Measurements from ENCODE around the gene USH2A. TPM values are rescaled to one million over a fixed set of nuclear protein-coding genes. Genes with fewer than 3 reads are reported as not detected.
A peak's percentile ranks its signal among the peaks of the same experiment; 100 is the strongest.

Gene USH2A
- total RNA-seq, 1 donor from 2014 or later: 0.05 TPM

GRCh38 chr1:215926670-215927069, 496.6 kb downstream of the USH2A start:
- no peak for DNase-seq (ENCODE audit: low read depth)

- peak; percentile 54 for DNase-seq (ENCODE audit: low read depth)
Measured at GRCh38 chr1:215923129-215923824, 500.0 kb downstream of the USH2A start.

- DNase-seq (ENCODE audit: low read depth): no peak
Measured at GRCh38 chr1:215911406-215911968, 511.8 kb downstream of the USH2A start.

- DNase-seq (ENCODE audit: low read depth): no peak
Measured at GRCh38 chr1:215905493-215906115, 517.6 kb downstream of the USH2A start.

- no peak for DNase-seq (ENCODE audit: low read depth)
Measured at GRCh38 chr1:215900684-215901083, 522.6 kb downstream of the USH2A start.

GRCh38 chr1:215899901-215900300, 523.3 kb downstream of the USH2A start:
- DNase-seq (ENCODE audit: low read depth): peak; percentile 30

GRCh38 chr1:215895893-215896292, 527.4 kb downstream of the USH2A start:
- DNase-seq (ENCODE audit: low read depth): no peak

GRCh38 chr1:215895276-215895675, 528.0 kb downstream of the USH2A start:
- DNase-seq (ENCODE audit: low read depth): no peak

- DNase-seq (ENCODE audit: low read depth): no peak
Measured at GRCh38 chr1:215894617-215895016, 528.6 kb downstream of the USH2A start.

- no peak for DNase-seq (ENCODE audit: low read depth)
Measured at GRCh38 chr1:215891266-215892057, 531.8 kb downstream of the USH2A start.

GRCh38 chr1:215890438-215890837, 532.8 kb downstream of the USH2A start:
- DNase-seq (ENCODE audit: low read depth): no peak

GRCh38 chr1:215889871-215890270, 533.4 kb downstream of the USH2A start:
- no peak for DNase-seq (ENCODE audit: low read depth)

- no peak for DNase-seq (ENCODE audit: low read depth)
Measured at GRCh38 chr1:215888159-215888558, 535.1 kb downstream of the USH2A start.

- peak; percentile 15 for DNase-seq (ENCODE audit: low read depth)
Measured at GRCh38 chr1:215887627-215888026, 535.6 kb downstream of the USH2A start.

GRCh38 chr1:215883004-215883403, 540.2 kb downstream of the USH2A start:
- no peak for DNase-seq (ENCODE audit: low read depth)

- DNase-seq (ENCODE audit: low read depth): no peak
Measured at GRCh38 chr1:215878843-215879242, 544.4 kb downstream of the USH2A start.

- DNase-seq (ENCODE audit: low read depth): no peak
Measured at GRCh38 chr1:215878128-215878527, 545.1 kb downstream of the USH2A start.

- no peak for DNase-seq (ENCODE audit: low read depth)
Measured at GRCh38 chr1:215877452-215877951, 545.7 kb downstream of the USH2A start.

- DNase-seq (ENCODE audit: low read depth): no peak
Measured at GRCh38 chr1:215875712-215876111, 547.5 kb downstream of the USH2A start.

- DNase-seq (ENCODE audit: low read depth): no peak
Measured at GRCh38 chr1:215875236-215875635, 548.0 kb downstream of the USH2A start.

GRCh38 chr1:215872658-215873057, 550.6 kb downstream of the USH2A start:
- no peak for DNase-seq (ENCODE audit: low read depth)

- no peak for DNase-seq (ENCODE audit: low read depth)
Measured at GRCh38 chr1:215868500-215868899, 554.7 kb downstream of the USH2A start.
